Mesendoderm (in vitro differentiated cells): ENCODE data around the gene EPDR1.
"Not testable (repeated sequence)": the region's sequence is repeated elsewhere in the genome, so short reads cannot be mapped to it uniquely, and the experiment has no call there.

Experiments used
- DNase-seq: peaks from one replicate; pipeline ENCODE4 v3.0.0; 2013
- H2AK5ac ChIP-seq: 2 replicates; pipeline ENCODE4 v1.6.1; 2013; ENCODE audit warnings: low read length, inconsistent platforms
- H2BK120ac ChIP-seq: 2 replicates; pipeline ENCODE4 v1.6.1; 2013; ENCODE audit warnings: low read depth, mild to moderate bottlenecking, low read length, moderate library complexity, mixed read lengths
- H2BK15ac ChIP-seq: replicated peaks from 2 replicates; pipeline ENCODE4 v1.6.1; 2013; ENCODE audit warnings: low read depth, mild to moderate bottlenecking, moderate library complexity
- H2BK5ac ChIP-seq: 2 replicates; pipeline ENCODE4 v1.6.1; 2013; ENCODE audit warnings: low read length, inconsistent platforms
- H3K18ac ChIP-seq: 2 replicates; pipeline ENCODE4 v1.6.1; 2013; ENCODE audit warnings: mild to moderate bottlenecking, low read length, mixed read lengths
- H3K23ac ChIP-seq: one replicate; pipeline ENCODE4 v1.6.1; 2013; ENCODE audit warnings: low read length
- H3K27ac ChIP-seq: 2 replicates; pipeline ENCODE4 v1.5.1; 2013; ENCODE audit warnings: low read depth, mild to moderate bottlenecking, inconsistent platforms, low read length, moderate library complexity
- H3K27me3 ChIP-seq: 2 replicates; pipeline ENCODE4 v1.6.1; 2013; ENCODE audit warnings: low read length, control low read depth, mild to moderate bottlenecking, inconsistent platforms; ENCODE audit not compliant: insufficient read depth, poor library complexity
- H3K36me3 ChIP-seq: 2 replicates; pipeline ENCODE4 v1.6.1; 2013; ENCODE audit warnings: low read length, inconsistent platforms; ENCODE audit not compliant: control insufficient read depth, insufficient read depth
- H3K4ac ChIP-seq: one replicate; pipeline ENCODE4 v1.6.1; 2013; ENCODE audit warnings: low read depth, mild to moderate bottlenecking, low read length, moderate library complexity
- H3K4me1 ChIP-seq: 2 replicates; pipeline ENCODE4 v1.6.1; 2013; ENCODE audit warnings: low read depth, low read length, inconsistent platforms; ENCODE audit not compliant: control insufficient read depth
- H3K4me2 ChIP-seq: 2 replicates; pipeline ENCODE4 v1.6.1; 2013; ENCODE audit warnings: low read length
- H3K4me3 ChIP-seq: 2 replicates; pipeline ENCODE4 v1.5.1; 2013; ENCODE audit warnings: mild to moderate bottlenecking, low read length
- H3K56ac ChIP-seq: one replicate; pipeline ENCODE4 v1.6.1; 2013; ENCODE audit warnings: low read length
- H3K79me1 ChIP-seq: 2 replicates; pipeline ENCODE4 v1.6.1; 2013; ENCODE audit warnings: low read length, inconsistent platforms
- H3K79me2 ChIP-seq: 2 replicates; pipeline ENCODE4 v1.6.1; 2013; ENCODE audit warnings: mild to moderate bottlenecking, low read length; ENCODE audit not compliant: control insufficient read depth, insufficient read depth
- H3K9ac ChIP-seq: 2 replicates; pipeline ENCODE4 v1.6.1; 2013; ENCODE audit warnings: low read length, inconsistent platforms
- H4K5ac ChIP-seq: one replicate; pipeline ENCODE4 v1.6.1; 2013; ENCODE audit warnings: low read length
- H4K8ac ChIP-seq: one replicate; pipeline ENCODE4 v1.6.1; 2013; ENCODE audit warnings: low read depth, mild to moderate bottlenecking, control low read depth, low read length, moderate library complexity
- WGBS: extraction: QIAGEN DNeasy Blood & Tissue Kit; methylation state at CpG from one replicate; pipeline ENCODE4 v1.1.7; 2013; ENCODE audit warnings: low lambda C conversion rate, missing lambda C conversion rate; ENCODE audit not compliant: insufficient coverage; ENCODE audit errors: extremely low coverage; 5-methylcytosine and 5-hydroxymethylcytosine counted together

EPDR1 gene

DNA sequence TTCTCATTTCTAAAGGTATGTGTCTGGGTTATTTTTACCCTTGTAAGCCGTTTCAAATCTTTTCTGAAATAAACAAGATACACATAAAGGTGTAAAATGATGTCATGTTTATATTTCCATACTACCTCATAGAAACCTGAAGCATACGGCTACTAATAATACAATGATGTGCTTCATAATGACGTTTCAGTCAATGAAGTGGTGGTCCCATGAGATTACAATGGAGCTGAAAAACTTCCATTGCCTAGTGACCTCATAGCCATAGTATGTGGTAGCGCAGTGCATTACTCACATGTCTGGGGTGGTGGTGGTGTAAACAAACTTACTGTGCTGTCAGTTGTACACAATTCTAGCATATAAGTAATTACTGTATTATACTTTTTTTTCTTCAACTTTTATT is 24.9 kb downstream of the EPDR1 start:
- no peak overlapping the region for H3K27ac ChIP-seq
- no peak overlapping the region for H3K18ac ChIP-seq
- no peak overlapping the region for H2BK120ac ChIP-seq
- no peak overlapping the region for H4K8ac ChIP-seq
- H2BK5ac ChIP-seq = no peak overlapping the region
- no peak overlapping the region for H3K23ac ChIP-seq
- no peak overlapping the region for H2AK5ac ChIP-seq
- no peak overlapping the region for H3K9ac ChIP-seq
- no peaks in the 10 kb centered on the region for H3K79me1 ChIP-seq
- peak; percentile 22 for DNase-seq
- H2BK15ac ChIP-seq = no peak overlapping the region
- H3K4ac ChIP-seq = no peak overlapping the region
- no peaks in the 10 kb centered on the region for H3K27me3 ChIP-seq
- H3K56ac ChIP-seq = no peak overlapping the region
- H3K4me2 ChIP-seq = no peak overlapping the region
- no peak overlapping the region for H3K4me3 ChIP-seq
- no CpG with 5 or more reads among the region's 4 CpGs for WGBS
- H4K5ac ChIP-seq = no peak overlapping the region
- H3K79me2 ChIP-seq = no peaks in the 10 kb centered on the region
- no peaks in the 10 kb centered on the region for H3K36me3 ChIP-seq
- H3K4me1 ChIP-seq = no peaks in the 10 kb centered on the region

DNA sequence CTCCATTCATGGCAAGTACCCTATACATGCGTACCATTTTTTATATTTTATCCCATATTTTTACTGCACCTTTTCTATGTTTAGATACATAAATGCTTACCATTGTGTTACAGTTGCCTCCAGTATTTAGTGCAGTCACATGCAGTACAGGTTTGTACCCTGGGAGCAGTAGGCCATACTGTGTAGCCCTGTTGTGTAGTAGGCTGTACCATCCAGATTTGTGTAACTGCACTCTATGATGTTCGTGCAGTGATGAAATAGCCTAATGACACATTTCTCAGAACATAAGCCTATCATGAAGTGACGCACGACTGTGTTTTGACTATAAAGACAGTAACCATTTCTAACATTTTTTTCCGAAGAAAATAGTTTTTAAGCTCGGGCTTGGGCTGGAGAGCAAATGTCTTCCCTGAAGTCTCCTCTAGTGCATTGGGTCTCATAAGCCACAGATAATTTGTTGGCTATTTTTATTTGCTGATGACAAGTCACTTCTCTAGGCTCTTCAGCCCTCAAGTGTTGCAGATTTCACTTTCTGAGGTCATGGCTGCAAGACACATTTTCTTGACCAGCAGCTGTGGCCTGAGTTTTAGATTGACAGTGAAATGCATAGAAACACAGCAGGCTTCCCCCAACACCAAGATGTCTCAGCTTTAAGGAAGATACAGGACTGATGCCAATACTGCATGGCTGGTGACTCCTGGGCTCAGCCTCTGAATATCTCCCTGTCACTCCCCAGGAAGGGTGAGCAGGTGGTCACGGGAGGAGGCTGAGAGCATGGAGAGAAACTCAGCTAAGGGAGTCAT is 26.9 kb downstream of the EPDR1 start:
- Histone ChIP-seq H3K4me1 (no peaks in the 10 kb centered on the region), H3K4ac (no peak overlapping the region), H3K27me3 (no peaks in the 10 kb centered on the region), H3K4me2 (no peak overlapping the region), H4K8ac (no peak overlapping the region), H4K5ac (no peak overlapping the region), H2BK120ac (no peak overlapping the region), H3K18ac (no peak overlapping the region), H2AK5ac (no peak overlapping the region), H3K27ac (no peak overlapping the region), H3K79me2 (no peaks in the 10 kb centered on the region), H2BK5ac (no peak overlapping the region), H3K79me1 (no peaks in the 10 kb centered on the region), H3K4me3 (no peak overlapping the region), H3K23ac (no peak overlapping the region), H2BK15ac (no peak overlapping the region), H3K9ac (no peak overlapping the region), H3K36me3 (no peaks in the 10 kb centered on the region), H3K56ac (no peak overlapping the region)
- no peak for DNase-seq
- no CpG with 5 or more reads among the region's 7 CpGs for WGBS

DNA sequence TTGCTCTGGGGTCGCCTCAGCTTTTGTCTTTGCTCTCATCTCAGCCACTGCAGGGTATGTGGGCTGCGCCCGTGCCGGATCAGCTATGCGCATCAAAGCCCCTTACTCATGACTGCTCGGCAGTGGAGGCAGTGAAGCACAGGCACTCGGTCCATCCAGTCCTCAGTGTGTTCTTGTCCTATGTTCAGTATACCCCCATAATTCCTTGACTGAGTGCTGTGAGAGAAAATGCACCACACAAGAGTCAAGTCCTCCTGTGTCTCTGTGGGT is 27.4 kb downstream of the EPDR1 start:
- Histone ChIP-seq H3K27me3 (no peaks in the 10 kb centered on the region), H3K27ac (no peak overlapping the region), H3K4me3 (no peak overlapping the region), H3K4me1 (no peaks in the 10 kb centered on the region), H3K56ac (no peak overlapping the region), H3K18ac (no peak overlapping the region), H3K36me3 (no peaks in the 10 kb centered on the region), H4K8ac (no peak overlapping the region), H2BK5ac (no peak overlapping the region), H3K9ac (no peak overlapping the region), H3K4me2 (no peak overlapping the region), H2AK5ac (no peak overlapping the region), H3K79me1 (no peaks in the 10 kb centered on the region), H3K79me2 (no peaks in the 10 kb centered on the region), H3K23ac (no peak overlapping the region), H2BK120ac (no peak overlapping the region), H2BK15ac (no peak overlapping the region), H3K4ac (no peak overlapping the region), H4K5ac (no peak overlapping the region)
- WGBS = no CpG with 5 or more reads among the region's 7 CpGs
- no peak for DNase-seq

DNA sequence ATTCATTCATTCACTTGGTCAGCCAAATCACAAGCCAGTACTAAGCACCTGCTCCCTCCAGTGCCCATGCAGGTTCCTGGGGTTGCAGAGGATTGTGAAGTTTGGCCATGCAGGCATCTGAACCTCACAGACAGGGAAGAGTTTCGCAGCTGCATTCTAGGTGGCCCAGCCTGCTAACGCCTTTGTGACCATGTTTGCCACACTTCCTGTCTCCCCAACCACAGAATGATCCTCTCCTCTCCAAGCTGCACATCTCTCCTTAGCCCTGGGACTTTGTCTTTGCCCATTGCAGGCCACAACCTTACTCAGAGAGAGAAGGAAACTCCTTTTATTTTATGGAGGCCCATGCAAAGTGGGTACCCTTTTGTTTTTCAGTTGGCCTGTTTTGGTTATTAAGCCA is 31.8 kb downstream of the EPDR1 start:
- Histone ChIP-seq H3K79me2 (no peaks in the 10 kb centered on the region), H2BK5ac (no peak overlapping the region), H3K9ac (no peak overlapping the region), H2BK15ac (no peak overlapping the region), H3K4me1 (no peaks in the 10 kb centered on the region), H3K27ac (no peak overlapping the region), H2AK5ac (no peak overlapping the region), H3K23ac (no peak overlapping the region), H4K5ac (no peak overlapping the region), H3K27me3 (no peaks in the 10 kb centered on the region), H3K4ac (no peak overlapping the region), H4K8ac (no peak overlapping the region), H2BK120ac (no peak overlapping the region), H3K56ac (no peak overlapping the region), H3K18ac (no peak overlapping the region), H3K36me3 (no peaks in the 10 kb centered on the region), H3K4me3 (no peak overlapping the region), H3K79me1 (no peaks in the 10 kb centered on the region), H3K4me2 (no peak overlapping the region)
- no CpG with 5 or more reads among the region's 2 CpGs for WGBS
- no peak for DNase-seq

DNA sequence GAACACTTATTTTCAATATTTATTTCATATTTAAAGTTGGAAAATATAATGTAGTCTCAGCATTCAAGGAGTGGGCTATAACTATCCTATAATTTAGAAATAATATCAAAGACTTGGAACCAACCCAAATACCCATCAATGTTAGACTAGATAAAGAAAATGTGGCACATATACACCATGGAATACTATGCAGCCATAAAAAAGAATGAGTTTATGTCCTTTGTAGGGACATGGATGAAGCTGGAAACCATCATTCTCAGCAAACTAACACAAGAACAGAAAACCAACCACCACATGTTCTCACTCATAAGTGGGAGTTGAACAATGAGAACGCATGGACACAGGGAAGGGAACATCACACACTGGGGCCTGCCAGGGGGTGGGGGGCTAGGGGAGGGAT is 33.8 kb downstream of the EPDR1 start:
- H3K4me2 ChIP-seq, H3K9ac ChIP-seq, H4K8ac ChIP-seq, H3K4ac ChIP-seq, H2AK5ac ChIP-seq, H3K4me3 ChIP-seq, H2BK120ac ChIP-seq, H4K5ac ChIP-seq, H3K79me1 ChIP-seq, H3K27ac ChIP-seq, H3K18ac ChIP-seq, H3K79me2 ChIP-seq, H3K23ac ChIP-seq, H3K4me1 ChIP-seq, H3K56ac ChIP-seq, H3K27me3 ChIP-seq, DNase-seq, H3K36me3 ChIP-seq, H2BK15ac ChIP-seq, H2BK5ac ChIP-seq: not testable (repeated sequence)
- WGBS = no CpG with 5 or more reads among the region's 1 CpG

DNA sequence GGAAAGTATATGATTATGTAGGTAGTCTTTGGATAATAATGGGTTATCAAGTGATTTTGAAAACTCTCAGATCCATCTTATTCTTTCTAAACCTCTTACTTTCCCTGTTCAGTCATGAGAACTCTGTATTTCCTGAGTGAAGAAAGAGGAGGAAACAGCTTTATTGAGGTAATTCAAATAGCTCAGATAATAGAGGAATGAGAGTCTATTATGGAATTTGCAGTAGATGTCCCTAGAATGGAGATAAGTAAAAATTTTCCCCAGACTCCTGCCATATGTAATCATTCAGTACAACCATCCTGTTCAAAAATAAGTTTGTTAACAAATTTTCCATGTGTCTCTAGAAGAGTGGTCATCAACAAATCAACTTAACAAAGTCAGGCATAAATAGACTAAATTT is 36.4 kb downstream of the EPDR1 start:
- H3K4me2 ChIP-seq = no peak overlapping the region
- no peaks in the 10 kb centered on the region for H3K79me2 ChIP-seq
- no peak overlapping the region for H3K18ac ChIP-seq
- H4K5ac ChIP-seq = no peak overlapping the region
- no peaks in the 10 kb centered on the region for H3K27me3 ChIP-seq
- no peaks in the 10 kb centered on the region for H3K79me1 ChIP-seq
- H2BK5ac ChIP-seq = no peak overlapping the region
- H2AK5ac ChIP-seq = no peak overlapping the region
- no peaks in the 10 kb centered on the region for H3K4me1 ChIP-seq
- H3K4me3 ChIP-seq = no peak overlapping the region
- no peak overlapping the region for H4K8ac ChIP-seq
- no peak for DNase-seq
- no peak overlapping the region for H2BK120ac ChIP-seq
- H3K23ac ChIP-seq = no peak overlapping the region
- no peak overlapping the region for H2BK15ac ChIP-seq
- no peak overlapping the region for H3K4ac ChIP-seq
- no peak overlapping the region for H3K56ac ChIP-seq
- H3K27ac ChIP-seq = no peak overlapping the region
- H3K36me3 ChIP-seq = no peaks in the 10 kb centered on the region
- H3K9ac ChIP-seq = no peak overlapping the region
